ENCODE results near the gene SETD2. TPM values are rescaled to one million over a fixed set of nuclear protein-coding genes. Genes with fewer than 3 reads are reported as not detected.

The SETD2 gene
- total RNA-seq, 1 donor from 2014 or later = 21.3 TPM

DNA sequence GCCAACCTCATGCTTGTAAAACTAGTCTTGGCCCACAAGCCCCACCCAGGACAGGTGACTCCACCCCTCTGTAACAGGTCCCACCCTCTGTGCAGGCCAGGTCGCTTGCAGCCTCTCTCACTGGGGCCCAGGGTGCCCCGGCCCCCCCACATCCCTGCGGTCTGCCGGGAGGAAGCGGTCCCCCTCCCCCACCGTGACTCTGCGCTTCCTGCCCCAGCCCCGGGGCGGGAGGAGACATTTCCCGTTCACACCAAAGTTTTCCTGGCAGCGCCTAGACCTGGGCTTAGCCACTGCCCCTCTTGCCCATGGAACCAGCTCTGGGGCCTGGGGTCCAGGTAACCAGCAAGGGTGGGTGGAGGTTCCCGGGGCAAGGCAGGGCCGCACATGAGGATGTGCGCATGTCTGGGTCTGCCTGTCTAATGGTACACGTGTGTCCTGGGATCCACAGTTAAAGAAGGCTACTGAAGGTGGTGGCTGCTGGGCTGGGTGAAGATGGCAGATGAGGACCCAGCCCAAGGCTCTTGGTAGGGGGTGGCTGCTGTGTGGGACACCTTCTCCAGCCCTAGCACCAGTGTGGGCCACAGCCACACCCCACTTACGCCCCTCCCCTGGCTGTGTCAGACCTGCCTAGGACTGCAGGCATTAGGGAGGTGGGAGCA lies 176.0 kb downstream of the SETD2 start:
- no peak overlapping the region for H3K4me3 ChIP-seq (ENCODE audit: low read depth, low read length)

DNA sequence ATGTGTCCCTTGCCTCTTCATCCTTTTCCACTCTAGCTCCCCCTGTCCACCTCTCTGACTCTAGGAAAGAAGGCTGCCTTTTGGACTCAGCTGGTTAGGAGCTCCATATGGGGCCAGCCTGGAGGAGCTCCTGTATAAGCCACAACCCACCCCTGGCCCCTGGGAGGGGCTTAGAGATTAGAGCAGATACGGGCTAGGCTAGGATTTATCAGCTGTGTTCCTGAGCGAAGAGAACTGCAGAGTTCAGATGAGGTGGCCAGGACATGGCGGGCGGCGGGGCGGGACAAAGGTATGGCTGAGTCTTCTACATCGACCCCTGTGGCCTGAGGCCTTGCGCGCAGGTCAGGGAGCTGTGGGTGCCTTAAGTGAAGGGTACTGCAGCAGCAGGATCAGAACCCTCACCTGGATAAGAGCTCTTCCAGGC lies 176.6 kb downstream of the SETD2 start:
- TF ChIP-seq, protein P1, sequence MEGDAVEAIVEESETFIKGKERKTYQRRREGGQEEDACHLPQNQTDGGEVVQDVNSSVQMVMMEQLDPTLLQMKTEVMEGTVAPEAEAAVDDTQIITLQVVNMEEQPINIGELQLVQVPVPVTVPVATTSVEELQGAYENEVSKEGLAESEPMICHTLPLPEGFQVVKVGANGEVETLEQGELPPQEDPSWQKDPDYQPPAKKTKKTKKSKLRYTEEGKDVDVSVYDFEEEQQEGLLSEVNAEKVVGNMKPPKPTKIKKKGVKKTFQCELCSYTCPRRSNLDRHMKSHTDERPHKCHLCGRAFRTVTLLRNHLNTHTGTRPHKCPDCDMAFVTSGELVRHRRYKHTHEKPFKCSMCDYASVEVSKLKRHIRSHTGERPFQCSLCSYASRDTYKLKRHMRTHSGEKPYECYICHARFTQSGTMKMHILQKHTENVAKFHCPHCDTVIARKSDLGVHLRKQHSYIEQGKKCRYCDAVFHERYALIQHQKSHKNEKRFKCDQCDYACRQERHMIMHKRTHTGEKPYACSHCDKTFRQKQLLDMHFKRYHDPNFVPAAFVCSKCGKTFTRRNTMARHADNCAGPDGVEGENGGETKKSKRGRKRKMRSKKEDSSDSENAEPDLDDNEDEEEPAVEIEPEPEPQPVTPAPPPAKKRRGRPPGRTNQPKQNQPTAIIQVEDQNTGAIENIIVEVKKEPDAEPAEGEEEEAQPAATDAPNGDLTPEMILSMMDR (conservative IDR thresholded peaks at IDR 0.05; ENCODE audit: low read depth, low read length) = no peak
- H3K4me3 ChIP-seq (ENCODE audit: low read depth, low read length) = no peak overlapping the region
- DNase-seq (ENCODE audit: low read depth) = no peak

More for the DNA sequence above, 176.0 kb downstream of the SETD2 start:
- TF ChIP-seq, protein P1 (conservative IDR thresholded peaks at IDR 0.05; ENCODE audit: low read depth, low read length) = no peak
- DNase-seq (ENCODE audit: low read depth) = no peak

DNA sequence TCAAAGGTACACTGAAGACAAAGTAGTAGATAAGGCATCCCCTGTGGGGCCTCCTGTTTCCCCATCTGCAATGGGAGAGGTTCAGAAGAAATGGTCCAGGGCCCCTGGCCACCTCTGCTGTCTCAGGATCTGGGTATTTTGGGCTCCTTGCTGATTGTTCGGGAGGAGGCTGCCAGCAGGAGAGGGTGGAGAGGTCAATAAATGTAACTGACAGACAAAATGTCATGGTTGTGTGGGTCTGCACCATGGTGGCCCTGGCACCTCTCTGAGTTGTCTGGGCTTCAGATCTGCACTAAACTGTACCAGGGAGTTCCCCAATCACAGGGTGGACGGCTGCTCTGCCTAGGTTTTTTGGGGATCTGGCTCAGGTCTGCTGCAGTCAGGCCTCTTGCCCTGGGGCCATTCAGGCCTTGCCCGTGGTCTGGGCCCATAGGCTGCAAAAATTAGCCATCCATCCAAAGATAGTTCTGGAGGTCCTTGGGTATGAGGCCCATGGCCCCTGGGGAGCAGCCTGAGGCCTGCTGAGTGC lies 177.1 kb downstream of the SETD2 start:
- TF ChIP-seq, protein P1 (conservative IDR thresholded peaks at IDR 0.05; ENCODE audit: low read depth, low read length) = no peak
- DNase-seq (ENCODE audit: low read depth) = no peak
- no peak overlapping the region for H3K4me3 ChIP-seq (ENCODE audit: low read depth, low read length)

DNA sequence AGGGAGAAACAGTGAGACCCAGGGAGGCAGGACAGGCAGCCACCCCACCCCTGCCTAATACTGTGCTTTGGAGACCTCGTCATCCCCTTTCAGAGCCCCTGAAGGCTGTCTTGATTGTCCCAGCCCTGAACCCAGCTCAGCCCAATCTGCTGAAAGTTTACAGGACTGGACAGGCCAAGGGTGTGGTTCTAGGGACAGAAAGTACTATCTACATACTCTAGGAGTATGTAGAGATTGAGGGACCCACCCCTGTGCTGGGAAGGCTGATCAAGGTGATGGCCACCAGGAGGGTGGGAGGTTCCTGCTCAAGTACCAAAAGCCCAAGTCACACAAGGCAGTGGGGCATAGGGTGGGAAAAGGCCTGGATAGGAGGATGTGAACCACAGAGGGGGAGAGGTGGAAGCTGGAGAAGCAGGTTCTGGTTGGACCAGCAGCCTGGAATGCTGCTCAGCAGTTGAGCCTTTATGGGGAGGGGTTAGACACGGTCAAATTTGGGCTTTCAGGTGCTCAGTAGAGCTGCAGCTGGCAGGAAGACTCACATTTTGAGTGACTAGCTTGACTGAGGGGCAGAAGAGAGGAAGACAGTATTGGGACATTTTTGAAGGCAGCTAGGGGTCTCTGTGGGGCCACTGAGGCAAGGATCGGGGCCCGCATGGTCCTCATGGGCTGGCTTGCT lies 177.7 kb downstream of the SETD2 start:
- TF ChIP-seq, protein P1 (conservative IDR thresholded peaks at IDR 0.05; ENCODE audit: low read depth, low read length) = no peak
- no peak for DNase-seq (ENCODE audit: low read depth)
- no peak overlapping the region for H3K4me3 ChIP-seq (ENCODE audit: low read depth, low read length)

DNA sequence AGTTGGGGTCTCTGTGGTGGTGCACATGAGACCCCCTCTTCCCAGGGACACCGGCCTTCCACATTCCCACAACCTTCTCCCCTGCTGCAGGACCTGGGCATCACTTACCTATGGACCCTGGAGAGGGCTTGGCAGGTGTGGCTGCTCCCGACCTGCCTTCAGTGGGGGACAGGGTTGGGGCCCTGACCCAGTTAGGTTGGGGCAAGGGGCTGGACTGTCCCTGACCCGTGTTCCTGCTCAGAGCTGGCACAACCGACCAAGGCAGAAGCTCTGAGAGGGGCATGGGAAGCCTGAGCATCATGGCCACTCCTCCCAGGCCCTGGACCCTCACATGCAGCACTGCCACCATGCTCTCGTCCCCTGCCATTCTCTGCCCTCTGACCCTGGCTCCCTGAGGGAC lies 178.3 kb downstream of the SETD2 start:
- no peak overlapping the region for H3K4me3 ChIP-seq (ENCODE audit: low read depth, low read length)
- TF ChIP-seq, protein P1 (conservative IDR thresholded peaks at IDR 0.05; ENCODE audit: low read depth, low read length) = no peak
- DNase-seq (ENCODE audit: low read depth) = no peak

DNA sequence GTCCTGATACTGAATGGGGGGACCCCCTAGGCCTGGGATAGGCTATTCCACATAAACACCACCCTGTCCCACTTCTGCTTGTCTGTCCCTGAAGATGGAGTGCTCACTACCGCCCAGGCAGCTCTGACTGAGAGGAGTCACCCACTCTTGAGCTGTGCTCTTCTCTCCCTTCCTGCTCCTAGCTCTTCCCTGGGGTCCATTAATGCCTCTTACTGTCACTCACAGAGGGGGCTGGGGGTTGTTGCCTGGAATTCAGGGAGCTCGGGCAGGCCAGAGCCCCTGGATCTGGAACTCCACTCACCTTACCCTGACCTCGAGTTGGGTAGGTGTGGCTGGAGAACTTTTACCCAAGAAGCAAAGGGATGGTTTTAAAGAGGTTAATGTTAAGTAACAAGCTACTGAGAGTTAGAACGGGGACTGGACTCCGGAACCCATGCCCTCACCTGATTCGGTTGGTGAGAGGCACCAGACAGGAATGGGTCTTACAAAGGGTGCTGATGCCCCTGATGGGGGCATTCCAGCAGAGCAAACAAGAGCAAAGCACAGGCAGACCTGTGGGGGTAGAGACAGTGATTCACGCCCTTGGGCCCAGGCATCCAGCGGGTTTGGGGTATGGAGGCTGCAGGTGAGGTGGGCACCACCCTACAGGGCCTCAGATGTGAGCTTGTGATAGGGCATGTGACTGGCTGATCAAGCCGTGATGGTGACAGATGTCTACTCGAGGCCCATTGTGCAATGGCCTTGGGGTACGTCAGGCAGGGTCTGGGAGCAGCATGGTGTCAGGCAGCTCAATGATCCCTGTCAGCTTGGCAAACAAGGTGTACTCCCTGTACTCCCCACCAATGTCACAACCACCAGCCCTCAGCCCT lies 179.1 kb downstream of the SETD2 start:
- DNase-seq (ENCODE audit: low read depth) = no peak

More for the DNA sequence above, 179.1 kb downstream of the SETD2 start:
- TF ChIP-seq, protein P1 (conservative IDR thresholded peaks at IDR 0.05; ENCODE audit: low read depth, low read length) = no peak
- H3K4me3 ChIP-seq (ENCODE audit: low read depth, low read length) = no peak overlapping the region
